ENCODE measurements around the gene VDR. TPM values are rescaled to one million over a fixed set of nuclear protein-coding genes. Genes with fewer than 3 reads are reported as not detected.

Gene VDR
- total RNA-seq, 1 donor from 2014 or later: 4.6 TPM

- Mint-ChIP-seq H3K27ac (ENCODE audit: unreplicated experiment) (no peak overlapping the region), H3K36me3 (ENCODE audit: low read depth) (peaks cover 3% of the 10 kb centered on the region), H3K27me3 (ENCODE audit: low read depth) (no peaks in the 10 kb centered on the region), H3K9me3 (ENCODE audit: low read depth) (no peaks in the 10 kb centered on the region), H3K4me1 (ENCODE audit: low read depth) (peaks cover 18% of the 10 kb centered on the region), H3K4me3 (ENCODE audit: unreplicated experiment) (no peak overlapping the region)
- DNase-seq (ENCODE audit: low spot score): no peak
- TF ChIP-seq CTCF (IDR thresholded peaks at IDR 0.05): no peak
These were observed 10.7 kb downstream of the VDR start for GRCh38 chr12:47894068-47894467.

- Mint-ChIP-seq H3K36me3 (ENCODE audit: low read depth) (peaks cover 2% of the 10 kb centered on the region), H3K27me3 (ENCODE audit: low read depth) (no peaks in the 10 kb centered on the region), H3K4me1 (ENCODE audit: low read depth) (peaks cover 18% of the 10 kb centered on the region), H3K9me3 (ENCODE audit: low read depth) (no peaks in the 10 kb centered on the region), H3K27ac (ENCODE audit: unreplicated experiment) (no peak overlapping the region), H3K4me3 (ENCODE audit: unreplicated experiment) (no peak overlapping the region)
- no peak for TF ChIP-seq CTCF (IDR thresholded peaks at IDR 0.05)
- DNase-seq (ENCODE audit: low spot score): no peak
These were observed 12.0 kb downstream of the VDR start for GRCh38 chr12:47892819-47893218.

- Mint-ChIP-seq H3K27ac (ENCODE audit: unreplicated experiment) (no peak overlapping the region), H3K4me3 (ENCODE audit: unreplicated experiment) (no peak overlapping the region), H3K9me3 (ENCODE audit: low read depth) (no peaks in the 10 kb centered on the region), H3K36me3 (ENCODE audit: low read depth) (peaks cover 2% of the 10 kb centered on the region), H3K4me1 (ENCODE audit: low read depth) (peaks cover 13% of the 10 kb centered on the region), H3K27me3 (ENCODE audit: low read depth) (no peaks in the 10 kb centered on the region)
- DNase-seq (ENCODE audit: low spot score): no peak
- TF ChIP-seq CTCF (IDR thresholded peaks at IDR 0.05): no peak
These were observed 13.4 kb downstream of the VDR start for GRCh38 chr12:47891356-47891755.

GRCh38 chr12:47889040-47889439, 15.8 kb downstream of the VDR start:
- H3K27me3 Mint-ChIP-seq (ENCODE audit: low read depth): no peaks in the 10 kb centered on the region
- H3K9me3 Mint-ChIP-seq (ENCODE audit: low read depth): no peaks in the 10 kb centered on the region
- H3K27ac Mint-ChIP-seq (ENCODE audit: unreplicated experiment): no peak overlapping the region

GRCh38 chr12:47888153-47888819, 16.5 kb downstream of the VDR start:
- Mint-ChIP-seq H3K36me3 (ENCODE audit: low read depth) (peaks cover 2% of the 10 kb centered on the region), H3K4me3 (ENCODE audit: unreplicated experiment) (no peak overlapping the region)

More at GRCh38 chr12:47889040-47889439, 15.8 kb downstream of the VDR start:
- no peak for DNase-seq (ENCODE audit: low spot score)
- TF ChIP-seq CTCF (IDR thresholded peaks at IDR 0.05): no peak
- Mint-ChIP-seq H3K4me3 (ENCODE audit: unreplicated experiment) (no peak overlapping the region), H3K36me3 (ENCODE audit: low read depth) (peaks cover 2% of the 10 kb centered on the region), H3K4me1 (ENCODE audit: low read depth) (peaks cover 5% of the 10 kb centered on the region)

More at GRCh38 chr12:47888153-47888819, 16.5 kb downstream of the VDR start:
- no peak for DNase-seq (ENCODE audit: low spot score)
- H3K27me3 Mint-ChIP-seq (ENCODE audit: low read depth): no peaks in the 10 kb centered on the region
- no peaks in the 10 kb centered on the region for H3K9me3 Mint-ChIP-seq (ENCODE audit: low read depth)
- H3K27ac Mint-ChIP-seq (ENCODE audit: unreplicated experiment): no peak overlapping the region
- TF ChIP-seq CTCF (IDR thresholded peaks at IDR 0.05): no peak
- peaks cover 3% of the 10 kb centered on the region for H3K4me1 Mint-ChIP-seq (ENCODE audit: low read depth)
